ENCODE data around the gene NFS1.

GRCh38 chr20:35711588-35712209, 12.5 kb upstream of the NFS1 start:
- TF ChIP-seq, protein P1, sequence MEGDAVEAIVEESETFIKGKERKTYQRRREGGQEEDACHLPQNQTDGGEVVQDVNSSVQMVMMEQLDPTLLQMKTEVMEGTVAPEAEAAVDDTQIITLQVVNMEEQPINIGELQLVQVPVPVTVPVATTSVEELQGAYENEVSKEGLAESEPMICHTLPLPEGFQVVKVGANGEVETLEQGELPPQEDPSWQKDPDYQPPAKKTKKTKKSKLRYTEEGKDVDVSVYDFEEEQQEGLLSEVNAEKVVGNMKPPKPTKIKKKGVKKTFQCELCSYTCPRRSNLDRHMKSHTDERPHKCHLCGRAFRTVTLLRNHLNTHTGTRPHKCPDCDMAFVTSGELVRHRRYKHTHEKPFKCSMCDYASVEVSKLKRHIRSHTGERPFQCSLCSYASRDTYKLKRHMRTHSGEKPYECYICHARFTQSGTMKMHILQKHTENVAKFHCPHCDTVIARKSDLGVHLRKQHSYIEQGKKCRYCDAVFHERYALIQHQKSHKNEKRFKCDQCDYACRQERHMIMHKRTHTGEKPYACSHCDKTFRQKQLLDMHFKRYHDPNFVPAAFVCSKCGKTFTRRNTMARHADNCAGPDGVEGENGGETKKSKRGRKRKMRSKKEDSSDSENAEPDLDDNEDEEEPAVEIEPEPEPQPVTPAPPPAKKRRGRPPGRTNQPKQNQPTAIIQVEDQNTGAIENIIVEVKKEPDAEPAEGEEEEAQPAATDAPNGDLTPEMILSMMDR (IDR thresholded peaks at IDR 0.05; ENCODE audit: poor library complexity): no peak
- TF ChIP-seq EZH2phosphoT487 (IDR thresholded peaks at IDR 0.05; ENCODE audit: low read depth, severe bottlenecking, unreplicated experiment) (no peak), EZH2 (IDR thresholded peaks at IDR 0.05; ENCODE audit: borderline replicate concordance) (no peak)
